Neural progenitor cell (in vitro differentiated cells): ENCODE measurements around the gene ADAMTSL1. TPM values are rescaled to one million over a fixed set of nuclear protein-coding genes. Genes with fewer than 3 reads are reported as not detected.

ENCODE experiments used
- DNase-seq: peaks from one replicate; pipeline ENCODE4 v3.0.0-alpha.2; 2016; ENCODE audit warnings: low spot score
- H2AFZ ChIP-seq: fragments of 200-600 bp; sonication (generic); replicated peaks from 2 replicates; pipeline ENCODE4 v1.6.1; 2016; ENCODE audit warnings: antibody characterized with exemption
- H3F3A ChIP-seq: fragments of 200-600 bp; sonication (generic); 2 replicates; pipeline ENCODE4 v1.6.1; 2016; ENCODE audit warnings: antibody characterized with exemption, low read depth
- H3K27ac ChIP-seq: fragments of 200-600 bp; sonication (generic); 2 replicates; pipeline ENCODE4 v1.5.1; 2016; ENCODE audit warnings: mild to moderate bottlenecking
- H3K27me3 ChIP-seq: fragments of 200-600 bp; sonication (generic); 2 replicates; pipeline ENCODE4 v1.6.1; 2016; ENCODE audit warnings: mild to moderate bottlenecking, moderate library complexity
- H3K36me3 ChIP-seq: fragments of 200-600 bp; sonication (generic); 2 replicates; pipeline ENCODE4 v1.5.1; 2016
- H3K4me1 ChIP-seq: fragments of 200-600 bp; sonication (generic); 2 replicates; pipeline ENCODE4 v1.6.1; 2016; ENCODE audit warnings: mixed run types
- H3K4me2 ChIP-seq: fragments of 200-600 bp; sonication (generic); 2 replicates; pipeline ENCODE4 v1.6.1; 2016
- H3K4me3 ChIP-seq: fragments of 200-600 bp; sonication (generic); 2 replicates; pipeline ENCODE4 v1.5.1; 2016
- H3K79me2 ChIP-seq: fragments of 200-600 bp; sonication (generic); 2 replicates; pipeline ENCODE4 v1.6.1; 2016; ENCODE audit warnings: low read depth
- H3K9ac ChIP-seq: fragments of 200-600 bp; sonication (generic); 2 replicates; pipeline ENCODE4 v1.6.1; 2016
- H3K9me3 ChIP-seq: fragments of 200-600 bp; sonication (generic); 2 replicates; pipeline ENCODE4 v1.5.1; 2016; ENCODE audit warnings: low read depth
- H4K20me1 ChIP-seq: fragments of 200-600 bp; sonication (generic); 2 replicates; pipeline ENCODE4 v1.6.1; 2016; ENCODE audit warnings: low read depth
- H3K27ac Mint-ChIP-seq: 3 replicates; pipeline ENCODE4 v1.8.0; 2021; ENCODE audit warnings: mixed read lengths
- H3K27me3 Mint-ChIP-seq: 2 replicates; pipeline ENCODE4 v1.8.0; 2022; ENCODE audit warnings: low read depth, mild to moderate bottlenecking, inconsistent platforms, moderate library complexity, mixed read lengths; ENCODE audit not compliant: insufficient read depth
- H3K36me3 Mint-ChIP-seq: 3 replicates; pipeline ENCODE4 v1.8.0; 2021; ENCODE audit warnings: mixed read lengths
- H3K4me1 Mint-ChIP-seq: 3 replicates; pipeline ENCODE4 v1.8.0; 2021; ENCODE audit warnings: mixed read lengths
- H3K4me3 Mint-ChIP-seq: 3 replicates; pipeline ENCODE4 v1.8.0; 2021; ENCODE audit warnings: mild to moderate bottlenecking, moderate library complexity, mixed read lengths
- H3K9me3 Mint-ChIP-seq: 3 replicates; pipeline ENCODE4 v1.8.0; 2020; ENCODE audit warnings: mixed read lengths
- CTCF ChIP-seq: fragments of 200-600 bp; sonication (generic); IDR thresholded peaks from 2 replicates; pipeline ENCODE4 v1.5.1; 2017; ENCODE audit warnings: antibody characterized with exemption, mild to moderate bottlenecking
- EZH2 ChIP-seq: fragments of 200-600 bp; sonication (generic); IDR thresholded peaks from 2 replicates; pipeline ENCODE4 v1.6.1; 2017; ENCODE audit warnings: antibody characterized with exemption, mild to moderate bottlenecking, moderate library complexity
- EZH2phosphoT487 ChIP-seq: fragments of 200-600 bp; sonication (generic); IDR thresholded peaks from 2 replicates; pipeline ENCODE4 v1.6.1; 2017; ENCODE audit warnings: antibody characterized with exemption
- total RNA-seq: library from RNA; depleted of rRNA; stranded (reverse); fragments of >200 nt; gene quantifications from 2 replicates; pipeline ENCODE4 v1.2.3, GENCODE V29; 2015; ENCODE audit warnings: low replicate concordance

The ADAMTSL1 gene
- total RNA-seq, 1 donor from 2014 or later = 0.73 TPM

- no peaks in the 10 kb centered on the region for H3K36me3 Mint-ChIP-seq
- no peak overlapping the region for H3K4me2 ChIP-seq
- H3K4me1 Mint-ChIP-seq = peaks cover 4% of the 10 kb centered on the region
- no peak overlapping the region for H3K4me3 Mint-ChIP-seq
- H3K27me3 Mint-ChIP-seq = peaks cover 2% of the 10 kb centered on the region
- DNase-seq = no peak
- no peak overlapping the region for H3K9ac ChIP-seq
- no peaks in the 10 kb centered on the region for H3K9me3 Mint-ChIP-seq
- TF ChIP-seq EZH2 (no peak), EZH2phosphoT487 (no peak), CTCF (no peak)
- H3K27ac ChIP-seq = no peak overlapping the region
- no peaks in the 10 kb centered on the region for H3K9me3 ChIP-seq
- H3K4me3 ChIP-seq = no peak overlapping the region
- H2AFZ ChIP-seq = no peak overlapping the region
- no peak overlapping the region for H3K27ac Mint-ChIP-seq
- H3K36me3 ChIP-seq = no peaks in the 10 kb centered on the region
- no peaks in the 10 kb centered on the region for H3F3A ChIP-seq
- no peaks in the 10 kb centered on the region for H3K27me3 ChIP-seq
- no peaks in the 10 kb centered on the region for H3K4me1 ChIP-seq
- no peaks in the 10 kb centered on the region for H3K79me2 ChIP-seq
- no peaks in the 10 kb centered on the region for H4K20me1 ChIP-seq
These were observed 188.4 kb downstream of the ADAMTSL1 start for GRCh38 chr9:18662320-18662719.

GRCh38 chr9:18665947-18666346, 192.0 kb downstream of the ADAMTSL1 start:
- Mint-ChIP-seq H3K27me3 (no peaks in the 10 kb centered on the region), H3K4me3 (no peak overlapping the region)

GRCh38 chr9:18666348-18666747, 192.4 kb downstream of the ADAMTSL1 start:
- H3K79me2 ChIP-seq = no peaks in the 10 kb centered on the region
- no peak overlapping the region for H3K27ac ChIP-seq
- H4K20me1 ChIP-seq = no peaks in the 10 kb centered on the region
- H3K9ac ChIP-seq = no peak overlapping the region
- peaks cover 4% of the 10 kb centered on the region for H3K4me1 Mint-ChIP-seq
- no peaks in the 10 kb centered on the region for H3K27me3 Mint-ChIP-seq
- no peaks in the 10 kb centered on the region for H3K36me3 ChIP-seq
- H3K27ac Mint-ChIP-seq = no peak overlapping the region
- H3K9me3 ChIP-seq = no peaks in the 10 kb centered on the region
- H3K4me2 ChIP-seq = no peak overlapping the region
- no peak for DNase-seq
- no peaks in the 10 kb centered on the region for H3K27me3 ChIP-seq
- H3K9me3 Mint-ChIP-seq = no peaks in the 10 kb centered on the region
- H3K36me3 Mint-ChIP-seq = no peaks in the 10 kb centered on the region
- TF ChIP-seq EZH2 = no peak
- TF ChIP-seq EZH2phosphoT487 = no peak
- TF ChIP-seq CTCF = no peak
- H3K4me1 ChIP-seq = no peaks in the 10 kb centered on the region
- H3F3A ChIP-seq = no peaks in the 10 kb centered on the region
- H3K4me3 Mint-ChIP-seq = no peak overlapping the region
- H2AFZ ChIP-seq = no peak overlapping the region
- no peak overlapping the region for H3K4me3 ChIP-seq

More at GRCh38 chr9:18665947-18666346, 192.0 kb downstream of the ADAMTSL1 start:
- no peak overlapping the region for H3K27ac ChIP-seq
- H3K36me3 ChIP-seq = no peaks in the 10 kb centered on the region
- H3F3A ChIP-seq = no peaks in the 10 kb centered on the region
- H3K4me1 ChIP-seq = no peaks in the 10 kb centered on the region
- no peaks in the 10 kb centered on the region for H4K20me1 ChIP-seq
- no peak overlapping the region for H3K4me3 ChIP-seq
- no peak for DNase-seq
- no peak overlapping the region for H3K9ac ChIP-seq
- H3K9me3 ChIP-seq = no peaks in the 10 kb centered on the region
- H3K27me3 ChIP-seq = no peaks in the 10 kb centered on the region
- Mint-ChIP-seq H3K9me3 (no peaks in the 10 kb centered on the region), H3K4me1 (peaks cover 4% of the 10 kb centered on the region), H3K36me3 (no peaks in the 10 kb centered on the region), H3K27ac (no peak overlapping the region)
- H2AFZ ChIP-seq = no peak overlapping the region
- TF ChIP-seq CTCF = no peak
- TF ChIP-seq EZH2 = no peak
- TF ChIP-seq EZH2phosphoT487 = no peak
- H3K4me2 ChIP-seq = no peak overlapping the region
- H3K79me2 ChIP-seq = no peaks in the 10 kb centered on the region
